Body of pancreas (tissue), 4 donors: ENCODE measurements around the gene KCTD19.

Experiments
- POLR2A ChIP-seq, 3 donors: fragments of 450-650 bp; IDR thresholded peaks; one replicate each; pipeline ENCODE4 v1.6.1; 2016; ENCODE audit warnings: antibody characterized with exemption in 3 of 3, mild to moderate bottlenecking in 2 of 3
- TF ChIP-seq, protein P1 (sequence below), 7 experiments: fragments of 450-650 bp in 4 of 7; fragments of 200-600 bp in 3 of 7; sonication (generic) in 3 of 7; IDR thresholded peaks; one replicate each; pipeline ENCODE4 v1.5.1; 2016 to 2019; ENCODE audit warnings: antibody characterized with exemption in 7 of 7

DNA sequence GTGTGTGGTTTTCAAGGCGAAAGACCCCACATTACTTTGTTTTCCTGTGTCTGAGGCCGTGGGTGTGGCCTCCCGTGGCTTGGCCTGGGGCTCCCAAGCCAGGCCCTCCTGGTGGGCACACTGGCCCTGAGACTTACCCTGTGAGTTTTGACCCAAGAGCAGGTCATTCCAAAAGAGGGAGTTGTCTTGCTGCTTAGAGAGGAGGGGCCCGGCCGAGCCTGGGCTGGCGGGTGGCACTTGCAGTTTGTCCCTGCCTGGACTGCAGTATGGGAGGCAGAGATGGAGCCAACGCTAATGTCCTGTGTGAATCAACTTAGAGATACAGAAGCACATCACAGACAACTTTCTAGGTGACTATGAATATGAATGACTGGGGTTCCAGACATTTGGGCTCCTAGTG is 24.5 kb downstream of the KCTD19 start:
- TF ChIP-seq, protein P1, sequence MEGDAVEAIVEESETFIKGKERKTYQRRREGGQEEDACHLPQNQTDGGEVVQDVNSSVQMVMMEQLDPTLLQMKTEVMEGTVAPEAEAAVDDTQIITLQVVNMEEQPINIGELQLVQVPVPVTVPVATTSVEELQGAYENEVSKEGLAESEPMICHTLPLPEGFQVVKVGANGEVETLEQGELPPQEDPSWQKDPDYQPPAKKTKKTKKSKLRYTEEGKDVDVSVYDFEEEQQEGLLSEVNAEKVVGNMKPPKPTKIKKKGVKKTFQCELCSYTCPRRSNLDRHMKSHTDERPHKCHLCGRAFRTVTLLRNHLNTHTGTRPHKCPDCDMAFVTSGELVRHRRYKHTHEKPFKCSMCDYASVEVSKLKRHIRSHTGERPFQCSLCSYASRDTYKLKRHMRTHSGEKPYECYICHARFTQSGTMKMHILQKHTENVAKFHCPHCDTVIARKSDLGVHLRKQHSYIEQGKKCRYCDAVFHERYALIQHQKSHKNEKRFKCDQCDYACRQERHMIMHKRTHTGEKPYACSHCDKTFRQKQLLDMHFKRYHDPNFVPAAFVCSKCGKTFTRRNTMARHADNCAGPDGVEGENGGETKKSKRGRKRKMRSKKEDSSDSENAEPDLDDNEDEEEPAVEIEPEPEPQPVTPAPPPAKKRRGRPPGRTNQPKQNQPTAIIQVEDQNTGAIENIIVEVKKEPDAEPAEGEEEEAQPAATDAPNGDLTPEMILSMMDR (IDR thresholded peaks at IDR 0.05), result no peak
- TF ChIP-seq POLR2A (IDR thresholded peaks at IDR 0.05), result no peak
